Embryonic facial prominence (tissue), 1 donor: Measurements from ENCODE around the gene FGF5.

Source experiments
- DNase-seq: peaks from one replicate; pipeline ENCODE4 v3.0.0-alpha.2; 2016; ENCODE audit errors: extremely low spot score

FGF5 gene

DNA sequence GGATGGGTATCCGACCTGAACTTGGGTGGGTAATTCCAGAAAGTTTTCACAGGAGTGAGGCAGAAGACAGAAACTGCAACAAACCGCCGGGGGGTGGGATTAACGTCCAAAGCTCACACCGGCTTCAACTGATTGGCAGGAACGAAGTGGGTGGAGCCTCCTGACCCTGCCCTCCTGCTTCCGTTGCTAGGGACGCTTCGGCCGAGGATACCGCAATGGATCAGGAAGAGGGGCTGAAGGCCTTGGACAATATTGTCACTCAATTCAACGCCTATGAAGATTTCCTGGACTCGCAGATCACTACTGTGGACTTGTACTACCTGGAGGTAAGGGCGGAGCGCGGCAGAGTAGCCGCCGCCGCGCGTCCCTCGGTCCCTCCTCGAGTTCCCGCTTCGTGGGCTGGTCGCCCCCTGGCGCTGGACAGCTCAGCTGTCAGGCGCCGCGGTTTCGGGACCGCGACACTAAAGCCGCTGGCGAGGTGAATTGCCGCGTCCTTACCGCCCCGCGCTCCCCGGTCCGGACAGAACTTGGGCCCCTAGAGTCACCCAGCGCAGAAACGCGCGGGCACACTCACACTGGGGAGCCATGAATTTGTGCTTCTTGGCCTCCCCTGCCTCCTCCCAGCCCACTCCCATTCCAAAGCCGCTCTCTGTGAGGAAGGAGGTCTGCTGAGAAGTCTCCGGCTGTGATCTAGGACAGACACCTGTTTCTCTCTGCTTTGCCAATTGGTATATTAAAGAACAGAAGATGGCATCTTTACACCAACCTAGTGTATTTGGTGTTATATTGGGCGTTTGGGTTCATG is 69.3 kb downstream of the FGF5 start, which contains the start of gene CFAP299:
CFAP299 (plus strand) TSS at position 177 of the 805 bp plus-strand sequence.
- DNase-seq = peak; percentile 47

DNA sequence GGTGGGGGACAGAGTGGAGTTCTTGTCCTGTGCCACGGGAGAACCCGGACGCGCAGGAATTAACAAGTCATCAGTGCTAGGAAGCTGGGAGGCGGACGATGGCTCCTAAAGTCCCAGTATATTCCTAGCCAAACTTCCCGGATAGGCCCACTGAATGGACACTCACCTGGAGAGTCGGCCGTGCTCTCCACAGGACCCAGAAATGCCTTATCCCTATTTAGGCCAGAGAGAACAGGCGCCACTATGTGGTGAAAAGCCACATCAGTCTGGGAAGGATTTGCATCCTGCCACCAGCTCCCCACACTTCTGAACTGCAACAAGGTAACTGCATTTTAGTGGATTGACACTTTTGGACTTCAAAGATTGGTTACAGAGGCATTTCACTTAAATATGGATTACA is 70.1 kb downstream of the FGF5 start:
- no peak for DNase-seq

DNA sequence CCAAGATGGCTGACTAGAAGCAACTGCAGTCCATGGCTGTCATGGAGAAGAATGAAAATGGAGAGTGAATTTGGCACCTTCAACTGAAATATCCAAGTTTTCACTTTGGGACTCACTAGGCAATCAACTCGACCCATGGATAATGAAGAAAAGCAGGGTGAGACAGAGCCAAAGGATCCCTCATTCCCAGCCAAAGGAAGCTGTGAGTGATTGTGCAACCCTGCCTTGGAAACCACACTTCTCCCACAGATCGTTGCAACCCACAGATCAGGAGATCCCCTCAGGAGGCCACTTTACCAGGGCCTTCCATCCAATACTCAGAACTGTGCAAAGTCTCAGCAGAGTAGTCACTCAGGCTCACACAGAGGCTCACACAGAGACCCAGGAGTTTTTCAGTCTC is 73.6 kb downstream of the FGF5 start:
- no peak for DNase-seq
